GM12878 (cell line): ENCODE measurements around the gene DDX31. TPM values are rescaled to one million over a fixed set of nuclear protein-coding genes. Genes with fewer than 3 reads are reported as not detected.

Experiments
- polyA plus RNA-seq, 11 experiments: library from polyadenylated mRNA; depleted of rRNA in 4 of 11; unstranded in 6 of 11; stranded (reverse) in 5 of 11; fragments of >200 nt; fragmentation: Nextera tagmentation in 4 of 11; fragmentation: Illumina TruSeq in 1 of 11; extraction: Ambion mirVana in 4 of 11; extraction: Trizol in 1 of 11; gene quantifications; 1 replicate in 1 of 11; 2 replicates in 10 of 11; pipeline versions ENCODE4 v1.2.1 to v1.2.3, GENCODE V29; 2011 to 2016; ENCODE audit warnings: inconsistent platforms in 2 of 11, missing spikeins in 2 of 11, low read depth in 1 of 11
- total RNA-seq, 4 experiments: library from RNA; depleted of rRNA in 3 of 4; stranded (reverse); fragments of >200 nt in 3 of 4; fragmentation: Illumina TruSeq in 1 of 4; extraction: Trizol in 1 of 4; gene quantifications; 2 replicates each; pipeline versions ENCODE4 v1.2.1 to v1.2.3, GENCODE V29; 2013 to 2021

The DDX31 gene
- total and polyA plus RNA-seq, 10 of the 15 experiments (the other 5 are each of a cell fraction or from before 2014, with no cell fraction given): 12.1 to 30.8 (median 20.8) TPM

Other genes with a start within 250 kb of the DDX31 start
- not detected in 2 replicates for gene BARHL1, start 87.4 kb downstream of the DDX31 start, total RNA-seq (2014; rRNA removed)
- not detected in 2 replicates for gene BARHL1, start 87.4 kb downstream of the DDX31 start, total RNA-seq (2014; rRNA removed; fragmentation: Illumina TruSeq; extraction: Trizol)
- gene BARHL1, start 87.4 kb downstream of the DDX31 start, total RNA-seq (2021): not detected in 2 replicates
- not detected in 2 replicates for gene BARHL1, start 87.4 kb downstream of the DDX31 start, polyA plus RNA-seq (2011; rRNA removed)
- gene BARHL1, start 87.4 kb downstream of the DDX31 start, polyA plus RNA-seq (2014; fragmentation: Illumina TruSeq; extraction: Trizol): not detected in 2 replicates
- not detected for gene BARHL1, start 87.4 kb downstream of the DDX31 start, polyA plus RNA-seq (2014; fragmentation: Nextera tagmentation; extraction: Ambion mirVana)
- not detected in 2 replicates for gene BARHL1, start 87.4 kb downstream of the DDX31 start, polyA plus RNA-seq (2014; rRNA removed)
- gene BARHL1, start 87.4 kb downstream of the DDX31 start, polyA plus RNA-seq (2016; fragmentation: Nextera tagmentation; extraction: Ambion mirVana): not detected
- 15.2 and 16.6 TPM in 2 replicates for gene GTF3C4, start 481 bp upstream of the DDX31 start, total RNA-seq (2014; rRNA removed)
- gene GTF3C4, start 481 bp upstream of the DDX31 start, total RNA-seq (2014; rRNA removed; fragmentation: Illumina TruSeq; extraction: Trizol): 10.7 and 11.0 TPM in 2 replicates
- gene GTF3C4, start 481 bp upstream of the DDX31 start, total RNA-seq (2021): 15.9 and 18.9 TPM in 2 replicates
- gene GTF3C4, start 481 bp upstream of the DDX31 start, polyA plus RNA-seq (2011; rRNA removed): 7.1 and 7.3 TPM in 2 replicates
- 14.3 and 15.7 TPM in 2 replicates for gene GTF3C4, start 481 bp upstream of the DDX31 start, polyA plus RNA-seq (2014; fragmentation: Illumina TruSeq; extraction: Trizol)
- gene GTF3C4, start 481 bp upstream of the DDX31 start, polyA plus RNA-seq (2014; fragmentation: Nextera tagmentation; extraction: Ambion mirVana): 1 to 10 TPM; 3.2 to 5.1 TPM
- 8.1 and 8.9 TPM in 2 replicates for gene GTF3C4, start 481 bp upstream of the DDX31 start, polyA plus RNA-seq (2014; rRNA removed)
- gene GTF3C4, start 481 bp upstream of the DDX31 start, polyA plus RNA-seq (2016; fragmentation: Nextera tagmentation; extraction: Ambion mirVana): 1 to 10 TPM; 7.3 to 7.5 TPM
- gene AK8, start 208.3 kb upstream of the DDX31 start, total RNA-seq (2014; rRNA removed): not detected in 2 replicates
- not detected in 2 replicates for gene AK8, start 208.3 kb upstream of the DDX31 start, total RNA-seq (2014; rRNA removed; fragmentation: Illumina TruSeq; extraction: Trizol)
- gene AK8, start 208.3 kb upstream of the DDX31 start, total RNA-seq (2021): not detected in 2 replicates
- gene AK8, start 208.3 kb upstream of the DDX31 start, polyA plus RNA-seq (2011; rRNA removed): 0.09 and 0.12 TPM in 2 replicates
- 0.03 TPM in 1 of 2 replicates, not detected in the other for gene AK8, start 208.3 kb upstream of the DDX31 start, polyA plus RNA-seq (2014; fragmentation: Illumina TruSeq; extraction: Trizol)
- not detected for gene AK8, start 208.3 kb upstream of the DDX31 start, polyA plus RNA-seq (2014; fragmentation: Nextera tagmentation; extraction: Ambion mirVana)
- gene AK8, start 208.3 kb upstream of the DDX31 start, polyA plus RNA-seq (2014; rRNA removed): 0.04 TPM in 1 of 2 replicates, not detected in the other
- under 1 TPM; 0.06 to 0.08 TPM for gene AK8, start 208.3 kb upstream of the DDX31 start, polyA plus RNA-seq (2016; fragmentation: Nextera tagmentation; extraction: Ambion mirVana)
- gene SPACA9, start 208.9 kb upstream of the DDX31 start, total RNA-seq (2014; rRNA removed): 0.68 and 0.82 TPM in 2 replicates
- 0.69 and 1.0 TPM in 2 replicates for gene SPACA9, start 208.9 kb upstream of the DDX31 start, total RNA-seq (2014; rRNA removed; fragmentation: Illumina TruSeq; extraction: Trizol)
- 1.6 and 2.1 TPM in 2 replicates for gene SPACA9, start 208.9 kb upstream of the DDX31 start, total RNA-seq (2021)
- 0.19 and 0.72 TPM in 2 replicates for gene SPACA9, start 208.9 kb upstream of the DDX31 start, polyA plus RNA-seq (2011; rRNA removed)
- gene SPACA9, start 208.9 kb upstream of the DDX31 start, polyA plus RNA-seq (2014; fragmentation: Illumina TruSeq; extraction: Trizol): 0.25 and 1.0 TPM in 2 replicates
- 1 to 10 TPM in 1 of 2 experiments, under 1 TPM in 1; 0.71 to 1.2 TPM for gene SPACA9, start 208.9 kb upstream of the DDX31 start, polyA plus RNA-seq (2014; fragmentation: Nextera tagmentation; extraction: Ambion mirVana)
- 0.60 and 0.73 TPM in 2 replicates for gene SPACA9, start 208.9 kb upstream of the DDX31 start, polyA plus RNA-seq (2014; rRNA removed)
- 1 to 10 TPM; 1.6 to 2.9 TPM for gene SPACA9, start 208.9 kb upstream of the DDX31 start, polyA plus RNA-seq (2016; fragmentation: Nextera tagmentation; extraction: Ambion mirVana)